ENCODE data around the gene CDH15. TPM values are rescaled to one million over a fixed set of nuclear protein-coding genes. Genes with fewer than 3 reads are reported as not detected.
"Not testable (repeated sequence)": the region's sequence is repeated elsewhere in the genome, so short reads cannot be mapped to it uniquely, and the experiment has no call there.

CDH15 gene
- total and polyA plus RNA-seq, 9 of the 15 experiments (the other 6 are each of a cell fraction or from before 2014, with no cell fraction given), result 0.07 to 0.18 TPM; not detected in 7

- H3K27me3 ChIP-seq (ENCODE audit: control insufficient read depth in 2 of 2, insufficient read depth in 2 of 2, low read length in 2 of 2), result peaks cover 0 to 22% of the 10 kb centered on the region in 2 experiments; a peak in 2 of 5 replicates
- FAIRE-seq; H4K20me1 ChIP-seq (replicated peaks; ENCODE audit: control insufficient read depth, insufficient read depth, low read length); CTCF ChIA-PET (ENCODE audit: low intra/inter-chr PET ratio); H3K9me1 ChIP-seq (ENCODE audit: control insufficient read depth, insufficient read depth, low read length); H3K9ac ChIP-seq (ENCODE audit: insufficient read depth in 1 of 2, low read depth in 2 of 2, low read length in 2 of 2); BruUV-seq (replicated peaks); H3K79me2 ChIP-seq (ENCODE audit: control insufficient read depth, insufficient read depth, low read length); ATAC-seq; H2AFZ ChIP-seq (ENCODE audit: low read depth, low read length); H3K4me3 ChIP-seq; H3K27ac ChIP-seq (ENCODE audit: extremely low read depth, low read depth, low read length); in situ Hi-C loops (cut with MboI); intact Hi-C loops (cut with micrococcal nuclease); H3K36me3 ChIP-seq (ENCODE audit: control insufficient read depth, insufficient read depth, low read length); DNase-seq (ENCODE audit: extremely low read depth in 1 of 4, low spot score in 3 of 4); H3K4me2 ChIP-seq (ENCODE audit: insufficient read depth, low read length); H3K9me3 ChIP-seq (replicated peaks; ENCODE audit: control insufficient read depth, insufficient read depth, low read depth, low read length); POLR2A ChIA-PET; TF ChIP-seq MYNN (CRISPR knock-in tag; IDR thresholded peaks at IDR 0.05): not testable (repeated sequence)
- WGBS (ENCODE audit: insufficient coverage, low coverage, missing lambda C conversion rate), result 67% methylated on average over 16 of the region's 25 CpGs
- TF ChIP-seq HNRNPL (IDR thresholded peaks at IDR 0.05; ENCODE audit: low read depth, low read length) (peak; percentile 92), MYNN (IDR thresholded peaks at IDR 0.05) (peak; percentile 15; the same call in 1 of the 2 replicates), RBFOX2 (IDR thresholded peaks at IDR 0.05; ENCODE audit: low read depth, low read length) (0 out of 2 replicates have a peak, but pooled peaks have one; percentile 30)
- peaks cover 0 to 61% of the 10 kb centered on the region in 2 experiments; a peak in 4 of 5 replicates for H3K4me1 ChIP-seq (replicated peaks in 1 of 2; ENCODE audit: control insufficient read depth in 2 of 2, insufficient read depth in 2 of 2, low read length in 2 of 2)
Observed at GRCh38 chr16:89188471-89189357, 17.2 kb downstream of the CDH15 start.

Data from K562 (cell line).